NCI-H2107 treated with DMSO at 0.1 percent for 48 hours (cell line): ENCODE measurements around the gene WWC1.
A peak's percentile ranks its signal among the peaks of the same experiment; 100 is the strongest.
"Not testable (repeated sequence)": the region's sequence is repeated elsewhere in the genome, so short reads cannot be mapped to it uniquely, and the experiment has no call there.

ENCODE experiments used
- DNase-seq: peaks from one replicate; lab custom pipeline; 2025; ENCODE audit not compliant: unreplicated experiment; lab: John Stamatoyannopoulos, UW

Gene WWC1

GRCh38 chr5:168307925-168308584, 16.6 kb downstream of the WWC1 start:
- DNase-seq, result no peak

- no peak for DNase-seq
Measured at GRCh38 chr5:168308976-168309598, 17.6 kb downstream of the WWC1 start.

DNA sequence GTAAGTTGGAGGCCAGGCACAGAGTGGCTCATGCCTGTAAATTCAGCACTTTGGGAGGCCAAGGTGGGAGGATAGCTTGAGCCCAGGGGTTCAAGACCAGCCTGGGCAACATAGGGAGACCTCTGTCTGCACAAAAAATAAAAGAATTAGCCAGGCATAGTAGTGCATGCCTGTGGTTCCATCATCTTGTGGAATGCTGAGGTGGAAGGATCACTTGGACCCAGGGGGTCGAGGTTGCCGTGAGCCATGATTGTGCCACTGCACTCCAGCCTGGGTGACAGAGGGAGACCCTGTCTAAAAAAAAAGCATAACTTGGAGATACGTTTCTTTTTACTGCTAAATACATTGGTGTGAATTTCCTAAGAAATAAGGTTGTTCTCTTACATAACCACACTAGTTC, 19.1 kb downstream of the WWC1 start:
- not testable (repeated sequence) for DNase-seq

DNA sequence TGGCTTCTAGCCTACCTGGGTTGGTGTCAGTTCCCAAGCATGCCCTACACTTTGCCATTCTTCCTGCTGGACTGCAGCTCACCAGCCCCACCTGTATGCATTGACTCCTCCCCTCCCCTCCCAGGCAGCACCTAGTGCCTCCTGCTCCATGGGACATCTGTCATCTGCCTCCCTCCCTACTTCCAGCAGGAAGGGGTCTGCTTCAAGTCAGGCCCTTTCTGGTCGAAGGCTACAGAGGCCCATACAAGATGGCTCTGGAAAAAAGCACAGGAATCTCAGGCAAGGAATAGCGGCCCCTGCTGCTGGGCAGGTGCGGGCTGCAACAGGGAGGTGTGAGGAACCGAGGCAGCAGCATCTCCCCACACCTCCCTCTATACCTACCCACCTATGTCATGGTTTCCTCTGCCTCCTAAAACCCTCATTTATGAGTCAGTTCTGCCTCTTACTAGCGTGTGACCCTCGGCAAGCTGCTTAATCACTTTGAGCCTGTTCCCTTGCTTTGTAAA, 19.7 kb downstream of the WWC1 start:
- no peak for DNase-seq

DNA sequence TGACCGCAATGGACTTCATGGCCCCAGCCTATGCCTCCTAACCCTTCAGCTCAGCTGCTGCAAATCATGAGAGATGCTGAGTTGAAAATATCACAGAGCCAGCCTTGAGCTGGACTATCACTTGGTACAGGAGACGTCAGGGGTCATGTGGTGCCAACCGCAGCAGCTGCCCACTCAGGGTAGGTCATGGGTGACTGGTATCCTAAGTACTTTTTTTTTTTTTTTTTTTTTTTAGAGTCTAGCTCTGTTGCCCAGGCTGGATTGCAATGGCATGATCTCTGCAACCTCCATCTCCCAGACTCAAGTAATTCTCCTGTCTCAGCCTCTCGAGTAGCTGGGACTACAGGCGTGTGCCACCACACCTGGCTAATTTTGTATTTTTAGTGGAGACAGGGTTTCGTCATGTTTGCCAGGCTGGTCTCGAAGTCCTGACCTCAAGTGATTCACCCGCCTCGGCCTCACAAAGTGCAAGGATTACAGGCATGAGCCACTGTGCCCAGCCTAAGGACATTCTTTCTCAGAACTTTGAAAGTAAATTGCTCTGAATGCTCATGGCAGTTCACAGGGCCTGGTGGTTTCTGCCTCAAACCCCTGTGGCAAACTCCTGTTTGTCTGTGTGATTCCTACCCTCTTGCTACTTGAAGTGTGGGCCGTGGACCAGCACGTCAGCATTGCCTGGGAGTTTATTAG, 21.3 kb downstream of the WWC1 start:
- DNase-seq, result no peak

GRCh38 chr5:168313596-168314204, 22.3 kb downstream of the WWC1 start:
- DNase-seq, result no peak

DNA sequence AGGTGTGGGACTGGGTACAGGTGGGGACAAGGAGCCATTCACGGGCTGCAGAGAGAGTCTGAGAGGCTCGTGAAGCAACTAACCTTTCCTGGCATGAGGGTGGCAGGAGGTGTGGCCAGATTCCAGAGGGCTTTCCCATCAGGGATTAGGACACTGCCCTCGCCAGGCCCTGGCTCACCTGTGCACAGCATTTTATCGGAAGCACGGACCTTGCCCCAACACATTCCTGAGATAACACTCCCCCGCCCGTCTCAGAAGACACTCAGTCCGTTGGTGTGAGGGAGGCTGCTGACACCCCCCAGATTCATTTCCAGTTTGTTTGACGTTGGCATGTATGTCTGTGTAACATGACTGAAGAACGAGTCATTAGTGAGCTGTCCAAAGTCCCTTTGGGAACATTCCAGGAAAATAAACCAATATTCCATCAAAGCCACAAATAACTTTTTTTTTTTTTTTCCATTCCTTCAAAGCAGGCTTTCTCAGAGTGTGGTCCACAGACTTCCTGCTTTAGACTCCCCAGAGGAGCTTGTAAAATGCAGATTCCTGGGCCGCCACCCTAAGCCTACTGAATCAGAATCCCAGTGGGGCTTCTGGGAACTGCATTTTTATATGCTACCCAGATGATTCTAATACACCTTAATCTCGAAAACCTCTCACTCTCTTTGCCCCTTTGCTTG, 23.4 kb downstream of the WWC1 start:
- DNase-seq, result no peak

DNA sequence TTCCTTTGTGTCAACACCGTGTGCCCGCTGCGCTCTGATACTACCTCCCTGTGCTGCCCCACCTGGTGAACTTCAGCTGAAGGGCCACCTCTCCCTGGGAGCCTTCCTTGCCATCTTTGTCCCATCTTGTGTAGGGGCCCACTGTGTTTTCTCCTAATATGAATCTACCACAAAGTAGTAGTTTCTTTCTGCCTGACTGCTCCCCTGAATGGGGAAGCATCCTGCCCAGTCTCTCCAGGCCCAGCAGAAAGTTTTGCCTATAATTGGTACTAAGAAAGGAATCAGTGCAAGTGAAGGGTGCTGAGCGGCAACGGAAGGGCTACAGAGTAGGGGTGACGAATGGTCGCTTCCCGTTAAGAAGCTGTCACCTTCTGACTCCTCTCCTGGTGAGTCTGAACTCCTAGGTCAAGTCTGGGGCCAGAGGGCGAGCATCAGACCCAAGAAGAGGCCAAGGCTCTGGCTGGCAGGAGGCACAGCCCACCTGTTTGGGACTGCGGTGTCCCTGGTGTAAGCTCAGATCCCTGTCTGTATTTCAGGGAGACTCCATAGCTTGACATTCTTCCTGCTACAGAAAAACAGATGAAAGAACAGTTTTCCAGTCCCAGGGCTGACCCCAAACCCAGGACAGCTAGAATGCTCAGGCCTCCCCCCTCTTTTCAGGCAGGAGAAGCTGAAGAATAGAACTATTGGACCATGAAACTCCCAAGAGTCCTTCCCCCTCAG, 24.1 kb downstream of the WWC1 start:
- no peak for DNase-seq

DNA sequence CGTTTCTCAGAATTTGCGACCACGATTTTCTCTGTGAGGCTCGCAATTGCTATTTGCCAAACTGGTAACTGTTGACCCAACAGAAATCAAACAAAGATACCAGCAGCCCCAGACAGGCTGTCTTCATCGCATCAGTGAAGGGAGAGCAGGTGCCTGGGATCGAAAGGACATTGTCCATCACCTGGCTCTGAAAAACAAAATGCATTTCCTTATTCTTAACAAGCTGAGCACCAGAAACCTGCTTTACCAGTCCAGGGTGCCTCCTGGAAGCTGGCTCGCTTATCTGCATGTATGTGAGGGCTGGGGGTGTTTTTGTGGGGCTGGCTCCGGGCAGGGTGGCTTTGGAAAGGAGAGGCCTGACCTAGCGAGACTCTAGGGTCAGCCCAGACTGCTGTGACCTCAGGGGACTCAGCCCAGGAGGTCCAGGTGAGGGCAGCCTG, 24.7 kb downstream of the WWC1 start:
- DNase-seq, result no peak

DNA sequence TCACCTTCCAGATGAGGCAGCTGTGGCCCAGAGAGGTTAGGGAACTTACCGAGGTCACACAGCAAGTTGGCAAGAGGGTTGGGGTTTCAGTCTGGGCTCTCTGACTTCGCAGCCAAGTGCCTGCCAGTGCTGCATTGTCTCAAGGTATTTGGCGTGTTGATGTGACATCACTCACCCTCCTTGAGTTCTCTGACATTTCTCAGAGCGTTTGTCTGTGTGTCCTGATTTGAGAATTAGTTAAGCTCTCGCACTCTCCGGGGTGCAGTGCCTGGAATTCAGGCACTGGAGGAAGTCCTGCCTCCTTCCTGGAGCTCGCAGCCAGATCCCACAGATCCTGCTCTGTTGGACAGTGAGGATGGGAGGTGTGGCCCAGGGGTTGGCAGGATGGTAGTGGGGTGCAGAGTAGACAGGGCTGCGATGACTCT, 25.7 kb downstream of the WWC1 start:
- no peak for DNase-seq

- DNase-seq, result no peak
Measured at GRCh38 chr5:168317521-168318147, 26.2 kb downstream of the WWC1 start.

GRCh38 chr5:168318240-168318639, 26.8 kb downstream of the WWC1 start:
- no peak for DNase-seq

DNA sequence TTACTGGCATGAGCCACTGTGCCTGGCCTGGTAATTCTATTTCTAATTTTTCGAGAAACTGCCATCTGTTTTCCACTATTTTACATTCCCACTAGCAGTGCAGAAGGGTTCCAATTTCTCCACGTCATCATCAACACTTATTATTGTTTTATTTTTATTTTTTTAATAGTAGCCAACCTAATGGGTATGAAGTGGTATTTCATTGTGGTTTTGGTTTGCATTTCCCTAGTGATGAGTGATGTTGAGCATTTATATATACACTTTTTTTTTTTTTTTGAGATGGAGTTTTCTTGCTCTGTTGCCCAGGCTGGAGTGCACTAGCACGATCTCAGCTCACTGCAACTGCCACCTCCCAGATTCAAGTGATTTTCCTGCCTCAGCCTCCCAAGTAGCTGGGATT, 28.3 kb downstream of the WWC1 start:
- no peak for DNase-seq

GRCh38 chr5:168320805-168321204, 29.4 kb downstream of the WWC1 start:
- DNase-seq, result no peak

DNA sequence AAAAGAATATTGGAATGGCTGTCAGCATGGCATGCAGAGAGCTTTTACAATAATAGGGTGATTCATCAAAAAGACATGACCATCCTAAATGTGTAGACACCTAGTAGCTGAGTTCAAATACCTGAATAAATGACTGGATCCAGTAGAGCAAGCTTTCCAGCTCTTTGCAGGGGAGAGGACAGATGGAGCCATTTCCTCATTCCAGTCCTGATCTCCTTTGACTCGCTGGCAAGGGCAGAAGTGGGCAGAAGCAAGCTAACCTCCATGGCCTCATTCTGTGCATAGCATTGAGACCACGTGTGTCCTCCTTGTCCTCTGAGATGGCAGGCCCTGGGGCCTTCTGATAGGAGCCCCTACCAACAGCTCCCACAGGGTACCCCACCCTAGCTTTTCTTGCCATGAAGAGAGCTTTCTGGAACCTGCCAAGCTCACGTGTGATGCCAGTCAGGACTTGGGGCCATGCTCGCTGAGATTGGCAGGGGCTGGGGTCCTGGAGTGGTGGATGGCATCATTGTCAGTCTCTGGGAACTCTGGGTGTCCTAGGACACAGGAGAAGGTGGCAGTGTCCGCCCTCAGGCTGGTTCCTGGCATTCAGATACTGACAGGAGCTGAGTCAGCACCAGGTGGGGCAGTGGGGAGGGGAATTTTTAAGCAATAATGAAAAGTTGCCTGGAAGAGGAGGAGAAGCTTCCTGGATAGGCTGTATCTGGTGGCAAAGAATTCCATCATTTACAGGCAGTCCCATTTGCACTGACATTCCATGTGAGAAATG, 33.6 kb downstream of the WWC1 start:
- no peak for DNase-seq

- DNase-seq, result no peak
Measured at GRCh38 chr5:168327019-168327421, 35.6 kb downstream of the WWC1 start.

GRCh38 chr5:168327451-168327850, 36.0 kb downstream of the WWC1 start:
- no peak for DNase-seq

- DNase-seq, result no peak
Measured at GRCh38 chr5:168327994-168328393, 36.5 kb downstream of the WWC1 start.

DNA sequence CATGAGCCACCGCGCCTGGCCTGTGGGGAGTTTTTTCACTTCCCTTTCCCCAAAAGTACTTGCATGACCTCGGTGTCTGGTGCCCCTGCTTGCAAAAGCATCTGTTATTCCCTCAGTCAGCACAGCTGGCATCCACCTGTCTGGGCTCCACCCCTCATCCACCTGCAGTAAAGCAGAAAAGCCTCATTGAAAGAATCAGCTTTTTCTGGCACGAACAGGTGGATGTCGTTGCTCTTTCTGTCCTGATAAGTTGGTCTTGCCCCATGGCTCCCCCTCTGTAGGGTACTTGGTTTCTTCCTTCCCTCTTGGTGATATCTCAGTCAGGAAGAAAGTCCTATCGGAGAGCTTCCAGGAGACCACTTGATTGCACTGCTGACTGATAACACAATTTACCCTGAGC, 37.4 kb downstream of the WWC1 start:
- peak; percentile 60 for DNase-seq
